T-helper 1 cell treated with Interleukin-12 subunit alpha and Interleukin-12 subunit beta and Interleukin-4 antibody, amounts not matched to agents 30 ng/mL and 1 ng/mL, for 36 hours (primary cell): Measurements from ENCODE around the gene OR6C6. TPM values are rescaled to one million over a fixed set of nuclear protein-coding genes. Genes with fewer than 3 reads are reported as not detected.
"Not testable (repeated sequence)": the region's sequence is repeated elsewhere in the genome, so short reads cannot be mapped to it uniquely, and the experiment has no call there.

ENCODE experiments used
- intact Hi-C: fragments of 100-400 bp; cut with micrococcal nuclease; formaldehyde crosslinking; loops from one replicate; pipeline ENCODE4 v1.15.1; 2024
- total RNA-seq: library from RNA; stranded (reverse); gene quantifications from 2 replicates; pipeline ENCODE4 v1.2.3, GENCODE V29; 2022

OR6C6 gene
- total RNA-seq = not detected in 2 replicates

GRCh38 chr12:55296469-55296868 is at the start of gene OR6C6:
Gene OR6C6 (minus strand): TSS chr12:55296569. CDS start chr12:55295232, 1,337 bp downstream.
- intact Hi-C loops = no loop called here

GRCh38 chr12:55336002-55336401 is 39.6 kb upstream of the OR6C6 start:
- intact Hi-C loops = no loop called here

GRCh38 chr12:55330446-55330845 is 34.1 kb upstream of the OR6C6 start, which contains the start of gene OR6C3:
Gene OR6C3 (plus strand): TSS chr12:55330746. CDS start chr12:55331701, 955 bp downstream.
- intact Hi-C loops = no loop called here

GRCh38 chr12:55325801-55326200 is 29.4 kb upstream of the OR6C6 start:
- intact Hi-C loops = not testable (repeated sequence)

- intact Hi-C loops = no loop called here
These were observed 23.8 kb upstream of the OR6C6 start for GRCh38 chr12:55320201-55320600.

- intact Hi-C loops = no loop called here
These were observed 17.7 kb upstream of the OR6C6 start, which contains the start of gene OR6C1 for GRCh38 chr12:55314043-55314442. Gene OR6C1 (plus strand): TSS chr12:55314343. CDS start chr12:55320600, 6,257 bp downstream.

GRCh38 chr12:55289999-55290398 is 6.4 kb downstream of the OR6C6 start:
- intact Hi-C loops = no loop called here

GRCh38 chr12:55280991-55281390 is 15.4 kb downstream of the OR6C6 start:
- intact Hi-C loops = no loop called here

- intact Hi-C loops = no loop called here
These were observed 38.1 kb downstream of the OR6C6 start for GRCh38 chr12:55258303-55258702.

- intact Hi-C loops = no loop called here
These were observed 39.5 kb downstream of the OR6C6 start for GRCh38 chr12:55256831-55257230.

GRCh38 chr12:55253281-55253680 is 43.1 kb downstream of the OR6C6 start:
- intact Hi-C loops = no loop called here

GRCh38 chr12:55250944-55251343 is 45.4 kb downstream of the OR6C6 start:
- intact Hi-C loops = no loop called here

GRCh38 chr12:55246159-55246558 is 50.2 kb downstream of the OR6C6 start:
- intact Hi-C loops = no loop called here

- intact Hi-C loops = no loop called here
These were observed 52.1 kb downstream of the OR6C6 start, which contains the start of gene OR6C74 for GRCh38 chr12:55244309-55244708. Gene OR6C74 (plus strand): TSS chr12:55244609. CDS start chr12:55247288, 2,679 bp downstream.

Other genes with a start within 250 kb of the OR6C6 start
- not detected in 2 replicates for gene OR9K2, start 170.2 kb downstream of the OR6C6 start, total RNA-seq
- not detected in 2 replicates for gene OR10A7, start 75.5 kb downstream of the OR6C6 start, total RNA-seq
- not detected in 2 replicates for gene OR6C74, start 52.0 kb downstream of the OR6C6 start, total RNA-seq
- not detected in 2 replicates for gene OR6C1, start 17.8 kb upstream of the OR6C6 start, total RNA-seq
- not detected in 2 replicates for gene OR6C3, start 34.2 kb upstream of the OR6C6 start, total RNA-seq
- gene OR6C75, start 66.4 kb upstream of the OR6C6 start, total RNA-seq = not detected in 2 replicates
- not detected in 2 replicates for gene OR6C65, start 104.0 kb upstream of the OR6C6 start, total RNA-seq
- not detected in 2 replicates for gene OR6C76, start 129.7 kb upstream of the OR6C6 start, total RNA-seq
- gene OR6C2, start 147.5 kb upstream of the OR6C6 start, total RNA-seq = not detected in 2 replicates
- not detected in 2 replicates for gene OR6C70, start 173.6 kb upstream of the OR6C6 start, total RNA-seq
- not detected in 2 replicates for gene OR6C68, start 195.8 kb upstream of the OR6C6 start, total RNA-seq